ENCODE data around the gene SBNO2.

DNA sequence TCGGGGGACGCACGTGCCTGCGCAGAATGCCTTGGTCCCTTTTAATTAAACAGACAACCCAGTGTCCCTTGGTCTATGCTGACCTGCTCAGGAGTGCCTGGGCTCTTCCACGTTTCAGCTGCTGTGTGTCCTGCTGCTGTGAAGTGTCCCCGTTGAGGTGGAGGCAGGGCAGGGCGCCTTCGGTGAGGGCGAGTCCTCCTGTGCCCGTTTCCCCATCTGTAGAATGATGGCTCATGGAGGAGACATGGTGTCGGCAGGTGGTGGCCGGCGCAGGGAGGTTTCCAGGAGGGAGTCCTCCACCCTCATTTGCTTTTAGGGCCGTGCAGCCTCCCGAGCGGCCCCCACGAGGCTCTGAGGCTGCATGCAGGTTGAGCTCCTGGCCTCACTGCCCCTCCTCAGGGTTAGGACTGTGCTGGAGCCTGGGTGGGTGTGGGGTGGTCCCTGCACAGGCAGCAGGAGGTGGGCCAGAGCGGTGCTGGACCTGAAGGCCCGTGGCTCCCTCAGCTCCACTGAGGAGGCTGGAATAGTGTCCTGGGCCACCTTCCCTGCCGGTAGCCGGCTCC lies 40.3 kb upstream of the SBNO2 start:
- TF ChIP-seq, protein P1, sequence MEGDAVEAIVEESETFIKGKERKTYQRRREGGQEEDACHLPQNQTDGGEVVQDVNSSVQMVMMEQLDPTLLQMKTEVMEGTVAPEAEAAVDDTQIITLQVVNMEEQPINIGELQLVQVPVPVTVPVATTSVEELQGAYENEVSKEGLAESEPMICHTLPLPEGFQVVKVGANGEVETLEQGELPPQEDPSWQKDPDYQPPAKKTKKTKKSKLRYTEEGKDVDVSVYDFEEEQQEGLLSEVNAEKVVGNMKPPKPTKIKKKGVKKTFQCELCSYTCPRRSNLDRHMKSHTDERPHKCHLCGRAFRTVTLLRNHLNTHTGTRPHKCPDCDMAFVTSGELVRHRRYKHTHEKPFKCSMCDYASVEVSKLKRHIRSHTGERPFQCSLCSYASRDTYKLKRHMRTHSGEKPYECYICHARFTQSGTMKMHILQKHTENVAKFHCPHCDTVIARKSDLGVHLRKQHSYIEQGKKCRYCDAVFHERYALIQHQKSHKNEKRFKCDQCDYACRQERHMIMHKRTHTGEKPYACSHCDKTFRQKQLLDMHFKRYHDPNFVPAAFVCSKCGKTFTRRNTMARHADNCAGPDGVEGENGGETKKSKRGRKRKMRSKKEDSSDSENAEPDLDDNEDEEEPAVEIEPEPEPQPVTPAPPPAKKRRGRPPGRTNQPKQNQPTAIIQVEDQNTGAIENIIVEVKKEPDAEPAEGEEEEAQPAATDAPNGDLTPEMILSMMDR (IDR thresholded peaks at IDR 0.05; ENCODE audit: low read length) = no peak
- no peak for TF ChIP-seq EZH2 (IDR thresholded peaks at IDR 0.05; ENCODE audit: borderline replicate concordance, low read length)
